SK-N-SH treated with all-trans-retinoic acid at 6 μM for 48 hours (cell line): ENCODE measurements around the gene VWA5B1.

ENCODE experiments used
- ATAC-seq: fragments of 200-7000 bp; cut with Tn5 transposase; 3 replicates; pipeline ENCODE4 v1.9.1; 2020; ENCODE audit warnings: mild to moderate bottlenecking, moderate library complexity
- ARNTL ChIP-seq: fragments of 450-650 bp; formaldehyde crosslinking; IDR thresholded peaks from 2 replicates; pipeline ENCODE4 v1.5.0; 2020; ENCODE audit warnings: low read depth, mild to moderate bottlenecking, moderate library complexity, borderline replicate concordance
- BACH2 ChIP-seq: fragments of 250-450 bp; sonication (Bioruptor Pico); IDR thresholded peaks from 2 replicates; pipeline ENCODE4 v1.9.0; 2021; ENCODE audit warnings: mild to moderate bottlenecking, borderline replicate concordance
- CSDC2 ChIP-seq: fragments of 250-450 bp; sonication (Bioruptor Pico); IDR thresholded peaks from 2 replicates; pipeline ENCODE4 v1.5.0; 2020; ENCODE audit warnings: mild to moderate bottlenecking, moderate library complexity
- CSRNP3 ChIP-seq: fragments of 250-450 bp; sonication (Bioruptor Pico); IDR thresholded peaks from 2 replicates; pipeline ENCODE4 v1.5.1; 2021; ENCODE audit warnings: mild to moderate bottlenecking, moderate library complexity
- ESRRG ChIP-seq: fragments of 250-450 bp; sonication (Bioruptor Pico); IDR thresholded peaks from 2 replicates; pipeline ENCODE4 v1.6.1; 2021; ENCODE audit warnings: mild to moderate bottlenecking
- GLIS3 ChIP-seq: fragments of 250-450 bp; sonication (Bioruptor Pico); IDR thresholded peaks from 2 replicates; pipeline ENCODE4 v1.5.0; 2020; ENCODE audit warnings: mild to moderate bottlenecking, moderate library complexity
- ISL1 ChIP-seq: fragments of 250-450 bp; sonication (Bioruptor Pico); IDR thresholded peaks from 2 replicates; pipeline ENCODE4 v2.1.2; 2022; ENCODE audit warnings: mild to moderate bottlenecking, moderate library complexity
- OSR1 ChIP-seq: fragments of 250-450 bp; sonication (Bioruptor Pico); IDR thresholded peaks from 2 replicates; pipeline ENCODE4 v1.8.0; 2022; ENCODE audit warnings: moderate library complexity, mild to moderate bottlenecking, inconsistent platforms
- PPARA ChIP-seq: fragments of 250-450 bp; sonication (Bioruptor Pico); IDR thresholded peaks from 2 replicates; pipeline ENCODE4 v1.5.0; 2020; ENCODE audit warnings: mild to moderate bottlenecking, borderline replicate concordance
- RARB ChIP-seq: fragments of 250-450 bp; sonication (Bioruptor Pico); IDR thresholded peaks from 2 replicates; pipeline ENCODE4 v1.8.0; 2021; ENCODE audit warnings: mild to moderate bottlenecking, moderate library complexity
- SNAI2 ChIP-seq: fragments of 250-450 bp; sonication (Bioruptor Pico); IDR thresholded peaks from 2 replicates; pipeline ENCODE4 v1.5.0; 2020; ENCODE audit warnings: mild to moderate bottlenecking, moderate library complexity
- TCF4 ChIP-seq: fragments of 250-450 bp; sonication (Bioruptor Pico); IDR thresholded peaks from 2 replicates; pipeline ENCODE4 v1.8.0; 2021; ENCODE audit warnings: mild to moderate bottlenecking, moderate library complexity, borderline replicate concordance
- TOX ChIP-seq: fragments of 250-450 bp; sonication (Bioruptor Pico); IDR thresholded peaks from 2 replicates; pipeline ENCODE4 v1.8.0; 2021; ENCODE audit warnings: mild to moderate bottlenecking, moderate library complexity, borderline replicate concordance
- TSHZ2 ChIP-seq: fragments of 250-450 bp; sonication (Bioruptor Pico); IDR thresholded peaks from 2 replicates; pipeline ENCODE4 v1.5.0; 2020; ENCODE audit warnings: mild to moderate bottlenecking, moderate library complexity
- ZC3H10 ChIP-seq: fragments of 250-450 bp; sonication (Bioruptor Pico); IDR thresholded peaks from 2 replicates; pipeline ENCODE4 v1.5.1; 2021; ENCODE audit warnings: mild to moderate bottlenecking, moderate library complexity
- ZFP3 ChIP-seq: fragments of 250-450 bp; sonication (Bioruptor Pico); IDR thresholded peaks from 2 replicates; pipeline ENCODE4 v1.5.0; 2020; ENCODE audit warnings: mild to moderate bottlenecking, moderate library complexity
- ZNF565 ChIP-seq: fragments of 450-650 bp; formaldehyde crosslinking; conservative IDR thresholded peaks from 2 replicates; pipeline ENCODE4 v1.5.0; 2020; ENCODE audit warnings: low read depth, mild to moderate bottlenecking, moderate library complexity
- ZNF70 ChIP-seq: fragments of 450-650 bp; formaldehyde crosslinking; IDR thresholded peaks from 2 replicates; pipeline ENCODE4 v1.5.0; 2020; ENCODE audit warnings: mild to moderate bottlenecking, moderate library complexity
- ZNF8 ChIP-seq: fragments of 450-650 bp; formaldehyde crosslinking; IDR thresholded peaks from 2 replicates; pipeline ENCODE4 v1.5.0; 2020; ENCODE audit warnings: mild to moderate bottlenecking, moderate library complexity
- TF ChIP-seq, protein P1 (sequence below): fragments of 250-450 bp; sonication (Bioruptor Pico); IDR thresholded peaks from 2 replicates; pipeline ENCODE4 v1.8.0; 2021; ENCODE audit warnings: low read depth, mild to moderate bottlenecking, moderate library complexity, borderline replicate concordance
- TF ChIP-seq, protein P2 (sequence below): fragments of 250-450 bp; sonication (Bioruptor Pico); IDR thresholded peaks from 2 replicates; pipeline ENCODE4 v1.8.0; 2020; ENCODE audit warnings: mild to moderate bottlenecking, moderate library complexity, borderline replicate concordance
- TF ChIP-seq, protein P3 (sequence below): fragments of 250-450 bp; sonication (Bioruptor Pico); IDR thresholded peaks from 2 replicates; pipeline ENCODE4 v1.5.1; 2020; ENCODE audit warnings: low read depth, mild to moderate bottlenecking, moderate library complexity

VWA5B1 gene

DNA sequence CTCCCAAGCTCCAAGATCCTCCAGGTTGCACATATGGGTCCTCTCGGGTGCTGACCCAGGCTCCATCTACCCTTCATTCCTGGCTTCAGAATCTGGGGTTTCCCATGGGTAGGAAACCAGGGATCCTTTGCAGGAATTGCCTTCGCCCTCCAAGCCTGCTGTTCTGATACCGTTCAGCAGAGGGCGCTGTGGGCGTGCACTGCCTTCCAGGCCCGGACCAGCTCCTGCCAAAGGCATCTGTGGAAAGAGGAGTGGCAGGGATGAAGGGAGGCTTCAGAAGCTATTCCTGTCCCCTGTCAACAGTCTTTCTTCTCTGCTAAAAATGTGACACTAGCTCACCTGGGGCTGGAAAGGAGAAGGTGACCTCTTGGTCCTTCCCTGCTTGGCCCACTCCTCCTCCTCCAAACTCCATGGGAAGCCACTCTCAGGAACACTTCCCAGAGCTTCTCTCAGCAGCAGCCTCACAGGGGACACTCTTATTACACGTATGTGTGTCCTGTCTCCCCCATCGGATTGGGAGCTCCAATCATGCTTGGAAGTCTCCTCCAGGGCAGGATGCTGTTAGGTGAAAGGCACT, 71.2 kb downstream of the VWA5B1 start:
- TF ChIP-seq CSDC2 (CRISPR knock-in tag) (no peak), TOX (CRISPR knock-in tag) (no peak), ZNF8 (CRISPR knock-in tag) (no peak), ZFP3 (CRISPR knock-in tag) (no peak), ZNF70 (CRISPR knock-in tag) (no peak), ISL1 (CRISPR knock-in tag) (no peak), BACH2 (CRISPR knock-in tag) (no peak), GLIS3 (CRISPR knock-in tag) (no peak), RARB (no peak), PPARA (no peak)
- TF ChIP-seq, protein P1, sequence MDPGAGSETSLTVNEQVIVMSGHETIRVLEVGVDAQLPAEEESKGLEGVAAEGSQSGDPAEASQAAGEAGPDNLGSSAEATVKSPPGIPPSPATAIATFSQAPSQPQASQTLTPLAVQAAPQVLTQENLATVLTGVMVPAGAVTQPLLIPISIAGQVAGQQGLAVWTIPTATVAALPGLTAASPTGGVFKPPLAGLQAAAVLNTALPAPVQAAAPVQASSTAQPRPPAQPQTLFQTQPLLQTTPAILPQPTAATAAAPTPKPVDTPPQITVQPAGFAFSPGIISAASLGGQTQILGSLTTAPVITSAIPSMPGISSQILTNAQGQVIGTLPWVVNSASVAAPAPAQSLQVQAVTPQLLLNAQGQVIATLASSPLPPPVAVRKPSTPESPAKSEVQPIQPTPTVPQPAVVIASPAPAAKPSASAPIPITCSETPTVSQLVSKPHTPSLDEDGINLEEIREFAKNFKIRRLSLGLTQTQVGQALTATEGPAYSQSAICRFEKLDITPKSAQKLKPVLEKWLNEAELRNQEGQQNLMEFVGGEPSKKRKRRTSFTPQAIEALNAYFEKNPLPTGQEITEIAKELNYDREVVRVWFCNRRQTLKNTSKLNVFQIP, result no peak
- TF ChIP-seq, protein P2, sequence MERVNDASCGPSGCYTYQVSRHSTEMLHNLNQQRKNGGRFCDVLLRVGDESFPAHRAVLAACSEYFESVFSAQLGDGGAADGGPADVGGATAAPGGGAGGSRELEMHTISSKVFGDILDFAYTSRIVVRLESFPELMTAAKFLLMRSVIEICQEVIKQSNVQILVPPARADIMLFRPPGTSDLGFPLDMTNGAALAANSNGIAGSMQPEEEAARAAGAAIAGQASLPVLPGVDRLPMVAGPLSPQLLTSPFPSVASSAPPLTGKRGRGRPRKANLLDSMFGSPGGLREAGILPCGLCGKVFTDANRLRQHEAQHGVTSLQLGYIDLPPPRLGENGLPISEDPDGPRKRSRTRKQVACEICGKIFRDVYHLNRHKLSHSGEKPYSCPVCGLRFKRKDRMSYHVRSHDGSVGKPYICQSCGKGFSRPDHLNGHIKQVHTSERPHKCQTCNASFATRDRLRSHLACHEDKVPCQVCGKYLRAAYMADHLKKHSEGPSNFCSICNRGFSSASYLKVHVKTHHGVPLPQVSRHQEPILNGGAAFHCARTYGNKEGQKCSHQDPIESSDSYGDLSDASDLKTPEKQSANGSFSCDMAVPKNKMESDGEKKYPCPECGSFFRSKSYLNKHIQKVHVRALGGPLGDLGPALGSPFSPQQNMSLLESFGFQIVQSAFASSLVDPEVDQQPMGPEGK (CRISPR knock-in tag), result no peak
- TF ChIP-seq, protein P3, sequence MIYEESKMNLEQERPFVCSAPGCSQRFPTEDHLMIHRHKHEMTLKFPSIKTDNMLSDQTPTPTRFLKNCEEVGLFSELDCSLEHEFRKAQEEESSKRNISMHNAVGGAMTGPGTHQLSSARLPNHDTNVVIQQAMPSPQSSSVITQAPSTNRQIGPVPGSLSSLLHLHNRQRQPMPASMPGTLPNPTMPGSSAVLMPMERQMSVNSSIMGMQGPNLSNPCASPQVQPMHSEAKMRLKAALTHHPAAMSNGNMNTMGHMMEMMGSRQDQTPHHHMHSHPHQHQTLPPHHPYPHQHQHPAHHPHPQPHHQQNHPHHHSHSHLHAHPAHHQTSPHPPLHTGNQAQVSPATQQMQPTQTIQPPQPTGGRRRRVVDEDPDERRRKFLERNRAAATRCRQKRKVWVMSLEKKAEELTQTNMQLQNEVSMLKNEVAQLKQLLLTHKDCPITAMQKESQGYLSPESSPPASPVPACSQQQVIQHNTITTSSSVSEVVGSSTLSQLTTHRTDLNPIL (CRISPR knock-in tag), result no peak
- ATAC-seq, result peak; percentile 61

DNA sequence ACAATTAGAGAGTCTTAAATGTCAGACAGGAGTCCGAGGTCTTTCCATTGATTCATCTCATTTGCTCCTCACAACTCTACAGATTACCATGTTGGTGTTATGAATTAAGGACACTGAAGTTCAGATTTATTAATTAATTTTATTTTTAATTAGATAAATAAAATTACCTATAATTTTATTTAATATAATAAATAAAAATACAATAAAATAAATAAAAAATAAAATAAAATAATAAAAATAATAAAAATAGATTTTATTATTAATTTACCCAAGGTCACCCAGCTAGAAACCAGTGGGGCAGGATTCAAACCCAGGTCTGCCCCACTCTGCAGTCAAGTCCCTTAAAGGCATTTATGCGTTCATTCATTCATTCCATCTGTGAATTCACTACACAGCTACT, 72.2 kb downstream of the VWA5B1 start:
- ATAC-seq, result no peak
- no peak for TF ChIP-seq TOX (CRISPR knock-in tag)
- TF ChIP-seq ZNF70 (CRISPR knock-in tag), result no peak
- TF ChIP-seq ZNF565 (CRISPR knock-in tag), result no peak
- TF ChIP-seq ARNTL (CRISPR knock-in tag), result no peak
- TF ChIP-seq GLIS3 (CRISPR knock-in tag), result no peak
- TF ChIP-seq ESRRG (CRISPR knock-in tag), result no peak
- no peak for TF ChIP-seq CSDC2 (CRISPR knock-in tag)
- no peak for TF ChIP-seq ZNF8 (CRISPR knock-in tag)
- TF ChIP-seq TCF4 (CRISPR knock-in tag), result no peak
- no peak for TF ChIP-seq SNAI2 (CRISPR knock-in tag)
- TF ChIP-seq ISL1 (CRISPR knock-in tag), result no peak
- TF ChIP-seq, protein P1, result no peak
- TF ChIP-seq OSR1, result no peak

DNA sequence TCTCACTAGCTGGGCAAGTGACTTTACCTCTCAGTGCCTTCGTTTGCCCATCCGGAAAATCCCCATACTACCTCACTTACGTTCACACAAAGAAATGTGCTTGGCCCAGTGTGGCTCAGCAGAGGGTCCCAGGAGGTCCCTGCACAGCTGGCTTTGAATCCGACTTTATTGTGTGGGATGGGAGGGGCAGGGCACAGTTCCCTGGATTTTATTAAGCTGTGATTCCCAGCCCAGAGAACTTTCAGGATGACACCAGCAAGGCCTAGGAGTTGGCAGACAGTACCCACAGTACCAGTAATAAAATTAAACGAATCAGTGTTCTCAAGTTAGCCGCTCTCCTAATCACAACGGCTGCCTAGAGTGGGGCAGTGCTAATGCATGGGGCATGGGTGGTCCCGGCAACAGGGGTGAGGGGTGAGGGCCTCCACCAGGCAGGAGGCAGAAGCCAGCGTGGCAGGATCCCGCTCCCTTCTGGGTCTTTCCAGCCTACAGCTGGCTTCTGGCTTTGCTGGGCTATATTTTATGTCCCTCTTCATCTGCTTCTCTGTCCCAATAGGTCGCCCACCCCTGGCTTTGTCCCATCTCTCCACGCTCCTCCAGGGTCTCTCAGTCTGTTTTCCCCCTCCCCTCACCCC, 74.9 kb downstream of the VWA5B1 start:
- no peak for ATAC-seq
- TF ChIP-seq RARB (no peak), ZC3H10 (no peak), ARNTL (CRISPR knock-in tag) (no peak), OSR1 (no peak), ZNF8 (CRISPR knock-in tag) (no peak), TSHZ2 (CRISPR knock-in tag) (no peak), ZFP3 (CRISPR knock-in tag) (no peak), CSRNP3 (CRISPR knock-in tag) (no peak), PPARA (no peak), TOX (CRISPR knock-in tag) (no peak)
- TF ChIP-seq, protein P1, result no peak
